GM19023 (cell line): ENCODE results near the gene PPP1R14B.

Experiments
- ATAC-seq: cut with Tn5 transposase; IDR thresholded peaks from one replicate; pipeline ENCODE4 v1.9.1; 2021; ENCODE audit warnings: mild to moderate bottlenecking, moderate library complexity; ENCODE audit not compliant: unreplicated experiment

Gene PPP1R14B

DNA sequence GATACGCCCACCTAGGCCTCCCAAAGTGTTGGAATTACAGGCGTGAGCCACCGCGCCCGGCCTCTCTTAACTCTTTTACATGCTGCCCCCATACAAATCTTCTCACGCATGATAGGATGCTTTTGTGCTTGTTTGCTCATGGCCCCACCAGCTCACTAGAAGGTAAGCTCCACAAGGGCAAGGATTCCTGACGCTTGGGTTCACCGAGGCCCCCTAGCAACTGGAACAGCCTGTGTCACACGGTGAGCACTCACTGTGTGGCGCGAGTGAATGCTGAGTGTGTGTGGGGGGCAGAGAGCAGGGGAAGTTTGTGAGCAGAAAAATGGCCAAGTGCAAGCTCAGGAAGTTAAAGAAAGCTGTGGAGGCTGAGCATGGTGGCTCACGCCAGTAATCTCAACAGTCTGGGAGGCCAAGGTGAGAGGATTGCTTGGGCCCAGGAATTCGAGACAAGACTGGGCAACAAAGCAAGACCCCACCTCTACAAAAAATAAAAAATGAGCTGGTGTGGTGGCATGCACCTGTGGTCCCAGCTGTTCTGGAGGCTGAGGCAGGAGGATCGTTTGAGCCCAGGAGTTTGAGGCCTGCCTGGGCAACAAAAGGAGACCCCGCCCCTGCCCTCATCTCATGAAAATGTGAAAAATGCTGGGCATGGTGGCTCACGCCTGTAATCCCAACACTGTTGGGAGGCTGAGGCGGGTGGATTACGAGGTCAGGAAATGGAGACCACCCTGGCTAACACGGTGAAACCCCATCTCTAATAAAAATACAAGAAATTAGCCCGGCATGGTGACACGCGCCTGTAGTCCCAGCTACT is 35.4 kb upstream of the PPP1R14B start:
- ATAC-seq = no peak

DNA sequence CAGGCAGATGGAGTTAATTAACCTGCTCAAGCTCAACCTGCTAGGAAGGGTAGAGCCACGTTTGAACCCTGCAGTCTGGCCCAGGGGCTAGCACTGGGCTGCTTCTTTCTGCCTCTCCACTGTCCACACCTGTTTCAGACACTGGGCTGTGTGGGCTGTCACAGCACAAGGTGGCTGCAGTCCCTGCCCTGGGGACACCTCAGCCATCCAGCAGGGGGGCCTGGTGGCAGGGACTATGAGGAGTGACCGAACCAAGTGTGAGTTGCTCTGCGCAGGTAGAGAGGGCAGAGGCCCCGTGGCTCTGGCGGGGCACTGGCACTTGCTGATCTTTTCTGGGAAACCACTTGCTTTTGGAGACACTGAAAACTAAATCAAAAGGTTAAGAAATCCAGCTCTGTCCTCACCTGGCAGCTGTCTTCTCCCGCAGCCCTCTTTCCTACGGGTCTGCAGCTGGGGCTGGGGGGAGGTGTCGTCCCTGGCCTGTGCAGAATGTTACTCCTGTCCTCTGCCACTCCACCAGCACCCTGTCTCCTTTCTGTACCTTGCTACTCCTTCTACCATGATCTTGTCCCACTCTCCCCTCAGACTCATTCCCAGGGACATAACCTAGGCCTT is 31.9 kb upstream of the PPP1R14B start:
- no peak for ATAC-seq

DNA sequence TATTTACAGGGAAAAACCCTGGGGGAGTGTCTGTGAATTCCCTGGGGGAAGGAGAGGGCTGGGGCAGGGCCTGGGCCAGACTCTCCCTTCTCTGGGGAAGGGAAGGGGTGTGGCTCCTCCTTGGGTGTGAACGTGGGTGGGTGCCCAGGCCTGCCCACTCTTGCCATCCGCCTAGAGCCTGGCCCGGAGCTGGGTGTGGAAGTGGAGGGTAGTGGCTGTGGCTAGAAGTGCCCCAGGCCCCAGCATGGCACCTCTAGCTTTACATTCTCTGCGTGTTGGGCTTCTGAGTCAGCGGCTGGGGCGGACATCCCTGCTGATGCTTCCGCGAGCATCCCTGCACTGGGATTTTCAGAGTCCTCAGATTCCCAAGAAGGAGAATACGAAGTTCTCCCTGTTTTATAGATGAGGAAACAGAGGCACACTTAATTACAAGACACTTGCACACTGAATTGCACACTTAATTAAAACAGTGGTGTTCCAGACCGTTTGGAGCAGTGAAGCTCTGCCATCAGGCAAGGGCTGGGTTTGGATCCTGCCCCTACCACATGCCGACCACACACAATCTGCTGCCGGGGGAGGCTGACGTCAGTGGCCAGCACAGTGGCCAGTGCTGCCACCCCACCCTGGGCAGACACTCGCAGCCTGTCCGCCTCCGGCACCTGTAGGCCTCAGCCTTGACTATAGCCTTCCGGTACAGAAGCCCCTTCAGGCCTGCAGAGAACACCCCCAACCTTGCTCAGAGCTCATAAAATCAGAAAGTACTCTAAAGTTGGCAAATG is 30.1 kb upstream of the PPP1R14B start:
- ATAC-seq = no peak

DNA sequence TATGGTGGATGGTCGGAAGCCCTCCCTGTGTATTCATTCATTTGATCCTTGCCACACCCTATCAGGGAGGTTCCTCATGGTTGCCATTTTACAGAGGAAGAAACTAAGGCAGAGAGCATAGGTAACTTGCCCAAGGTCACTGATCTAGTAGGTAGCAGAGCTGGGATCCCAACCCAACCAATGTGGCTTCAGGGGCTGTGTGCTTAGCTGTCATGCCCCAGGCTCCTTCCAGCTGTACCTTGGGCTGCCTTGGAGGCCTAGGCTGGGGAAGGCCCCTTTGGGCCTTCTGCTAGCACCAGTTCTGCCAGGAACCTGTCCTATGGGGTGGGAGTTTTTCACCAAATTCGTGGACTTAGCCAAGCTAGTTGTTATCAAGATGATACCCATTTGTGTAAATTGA is 29.1 kb upstream of the PPP1R14B start:
- ATAC-seq = no peak

DNA sequence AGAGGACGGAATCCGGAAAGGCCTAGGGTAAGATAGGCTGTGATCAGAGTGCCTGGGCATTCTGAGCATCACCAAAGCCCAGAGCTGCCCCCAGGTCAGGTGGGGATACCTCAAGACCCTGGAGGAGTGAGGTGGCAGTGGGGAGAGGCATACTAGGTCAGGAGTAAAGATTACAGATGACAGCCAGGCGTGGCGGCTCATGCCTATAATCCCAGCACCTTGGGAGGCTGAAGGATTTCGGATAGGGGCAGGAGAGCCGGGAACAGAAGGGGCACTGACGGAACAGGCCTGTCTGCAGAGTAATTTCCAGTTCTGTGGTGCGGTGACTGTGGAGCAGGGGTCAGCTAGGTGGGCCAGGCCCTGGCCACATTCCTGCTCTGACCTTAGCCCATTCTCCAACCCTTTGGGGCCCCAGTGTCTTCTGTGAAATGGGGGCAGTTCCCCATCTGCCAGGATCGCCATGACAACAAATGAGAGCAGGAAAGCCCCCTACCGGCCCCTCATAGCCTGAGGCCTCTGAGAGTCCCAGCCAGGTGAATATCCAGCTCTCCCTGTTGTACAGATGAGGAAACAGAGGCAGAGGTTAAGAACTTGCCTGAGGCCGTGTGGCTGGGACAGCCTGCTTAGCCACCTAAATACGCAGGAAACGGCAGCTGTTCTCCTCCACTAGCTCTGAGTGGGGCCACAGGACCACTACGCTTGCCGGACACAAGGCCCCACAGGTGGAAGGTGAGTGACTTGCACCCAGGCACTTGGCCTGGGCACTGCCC is 28.5 kb upstream of the PPP1R14B start:
- ATAC-seq = no peak

DNA sequence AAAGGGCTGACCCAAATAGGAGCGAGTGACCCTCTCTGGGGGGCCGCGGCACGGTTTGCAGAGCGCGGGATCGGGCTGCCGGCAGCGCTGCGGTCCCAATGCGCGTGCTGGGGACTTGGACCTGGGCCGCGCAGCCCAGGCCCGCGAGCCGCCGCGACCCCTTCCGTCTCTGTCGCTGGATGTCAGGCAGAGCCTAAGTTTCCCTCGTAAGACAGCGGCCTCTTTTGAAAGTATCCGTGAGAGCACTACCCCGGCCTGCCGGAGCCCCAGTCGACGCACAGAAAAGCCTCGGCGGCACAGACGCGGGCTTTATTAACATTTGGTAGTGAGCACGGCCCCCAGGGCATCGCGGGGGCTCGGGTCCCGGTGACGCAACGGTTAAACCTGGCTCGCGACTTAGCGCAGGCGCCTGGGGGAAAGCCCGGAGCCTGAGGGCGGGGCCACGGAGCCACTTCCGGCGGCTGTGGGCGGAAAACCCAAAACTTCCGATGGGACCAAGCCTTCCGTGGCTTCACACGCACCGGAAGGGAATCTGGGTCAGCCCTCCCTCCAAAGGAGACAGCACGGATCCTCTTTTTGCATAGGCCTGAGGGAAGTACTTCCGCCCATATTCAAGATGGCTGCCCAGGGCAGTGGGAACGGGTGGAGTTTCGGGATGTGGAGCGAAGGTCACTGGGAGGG is 22.9 kb upstream of the PPP1R14B start:
- ATAC-seq = peak; percentile 74

DNA sequence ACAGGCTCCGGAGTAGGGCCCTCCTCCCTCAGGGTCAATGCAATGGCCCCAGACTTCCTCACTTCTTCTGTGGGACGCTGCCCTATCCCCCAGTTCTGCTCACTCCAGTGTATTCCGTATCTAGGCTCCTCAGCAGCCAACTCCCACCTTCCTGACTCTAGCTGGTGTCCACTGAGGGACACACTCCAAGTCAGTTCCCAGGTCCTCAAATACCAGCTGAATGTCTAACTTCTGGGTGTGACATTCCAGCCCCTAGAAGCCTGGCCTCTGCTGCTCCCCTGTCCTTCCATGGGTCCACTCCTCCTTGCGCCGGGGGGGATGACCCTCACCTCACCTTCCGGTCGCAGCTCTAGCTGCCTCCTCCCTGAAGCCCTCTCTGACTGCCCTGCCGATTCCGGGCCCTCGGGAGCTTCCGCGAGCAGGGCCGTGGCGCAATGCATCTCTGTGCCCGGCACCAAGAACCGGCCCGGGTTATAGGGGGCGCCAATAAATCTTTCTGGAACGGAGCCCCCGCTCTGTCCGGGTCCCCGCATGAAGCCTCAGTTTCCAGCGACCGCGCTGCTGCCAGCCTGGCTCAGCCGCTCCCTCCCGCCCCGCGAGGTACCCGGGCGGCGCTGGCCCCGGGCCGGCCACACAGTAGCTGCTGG is 22.3 kb upstream of the PPP1R14B start:
- peak; percentile 1 for ATAC-seq

DNA sequence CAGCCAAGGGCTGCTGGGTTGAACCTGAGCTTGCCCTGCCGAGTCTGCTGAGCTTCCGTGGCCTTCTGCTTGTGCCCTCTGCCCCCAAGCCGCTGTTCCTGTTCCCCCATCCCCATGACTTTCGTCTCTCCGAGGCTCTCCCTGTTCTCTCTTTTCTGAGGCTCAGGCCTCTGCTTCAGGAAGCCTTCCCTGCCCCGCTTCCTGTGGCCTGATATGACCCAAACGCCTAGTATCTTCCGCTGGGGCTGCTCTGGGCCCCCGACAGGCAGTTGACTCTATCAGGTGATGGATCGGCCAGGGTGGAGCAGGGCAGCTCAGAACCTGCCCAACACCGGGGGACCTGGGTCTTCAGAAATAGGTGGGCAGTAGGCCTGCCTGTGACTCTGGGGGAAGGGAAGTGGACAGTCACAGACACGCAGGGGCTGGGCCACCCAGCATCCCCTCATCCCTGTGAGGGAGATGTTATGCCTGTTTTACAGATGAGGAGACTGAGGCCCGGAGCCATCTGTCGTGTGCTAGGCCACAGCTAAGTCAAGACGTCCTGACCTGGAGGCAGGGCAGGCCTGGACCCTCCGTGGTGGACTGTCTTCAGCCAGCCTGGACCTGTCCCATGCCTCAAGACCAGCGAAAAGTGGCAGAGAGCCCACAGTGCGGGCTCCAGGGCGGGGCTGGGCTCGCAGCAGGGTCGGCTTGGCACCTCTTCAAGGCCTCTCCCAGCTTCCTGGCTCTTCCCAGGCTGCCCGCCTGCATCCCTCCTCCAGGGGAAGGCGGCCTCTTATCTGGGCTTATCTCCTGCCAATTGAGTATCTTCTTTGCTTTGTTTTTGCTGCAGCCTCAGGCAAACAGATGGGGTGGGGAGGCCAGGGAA is 21.5 kb upstream of the PPP1R14B start:
- no peak for ATAC-seq

DNA sequence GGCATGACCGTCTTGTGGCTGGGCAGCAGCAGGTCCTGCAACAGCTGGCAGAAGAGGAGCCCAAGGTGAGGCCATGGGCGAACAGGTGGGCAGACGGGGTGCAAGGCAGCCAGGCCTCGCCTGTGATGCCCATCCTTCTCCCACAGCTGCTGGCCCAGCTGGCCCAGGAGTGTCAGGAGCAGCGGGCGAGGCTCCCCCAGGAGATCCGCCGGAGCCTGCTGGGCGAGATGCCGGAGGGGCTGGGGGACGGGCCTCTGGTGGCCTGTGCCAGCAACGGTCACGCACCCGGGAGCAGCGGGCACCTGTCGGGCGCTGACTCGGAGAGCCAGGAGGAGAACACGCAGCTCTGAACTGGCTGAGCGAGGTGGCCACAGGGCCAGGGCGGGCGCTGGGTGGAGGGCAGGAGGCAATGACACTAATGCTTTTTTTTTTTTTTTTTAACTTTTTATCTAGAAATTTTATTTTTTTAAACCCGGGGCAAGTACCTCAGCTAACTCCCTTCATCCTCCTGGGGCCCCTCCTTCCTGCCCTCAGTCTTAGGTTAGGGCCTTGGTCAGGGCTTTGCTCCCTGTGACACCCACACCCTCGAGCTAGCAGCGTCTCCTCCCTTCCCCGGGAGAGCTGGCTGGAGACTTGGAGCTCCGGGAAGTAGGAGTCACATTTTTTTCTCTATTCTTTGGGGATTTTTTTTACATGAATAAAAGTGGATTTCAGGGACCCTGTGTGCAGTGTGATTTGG is 20.6 kb upstream of the PPP1R14B start:
- no peak for ATAC-seq

DNA sequence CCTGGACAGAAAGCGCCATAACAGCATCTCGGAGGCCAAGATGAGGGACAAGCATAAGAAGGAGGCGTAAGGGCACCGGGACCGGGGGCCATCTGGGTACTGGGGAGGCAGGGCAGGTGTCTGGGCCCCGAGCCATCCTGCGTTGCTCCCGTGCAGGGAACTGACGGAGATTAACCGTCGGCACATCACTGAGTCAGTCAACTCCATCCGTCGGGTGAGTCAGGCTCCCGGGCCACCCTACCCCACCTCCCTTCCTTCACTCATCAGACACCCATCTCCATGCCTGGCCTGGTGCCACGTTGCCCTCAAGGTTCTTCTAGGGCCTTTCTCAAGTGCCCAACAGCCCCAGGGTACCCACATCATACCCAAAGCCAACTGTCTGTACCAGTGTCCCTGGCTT is 19.6 kb upstream of the PPP1R14B start:
- no peak for ATAC-seq

DNA sequence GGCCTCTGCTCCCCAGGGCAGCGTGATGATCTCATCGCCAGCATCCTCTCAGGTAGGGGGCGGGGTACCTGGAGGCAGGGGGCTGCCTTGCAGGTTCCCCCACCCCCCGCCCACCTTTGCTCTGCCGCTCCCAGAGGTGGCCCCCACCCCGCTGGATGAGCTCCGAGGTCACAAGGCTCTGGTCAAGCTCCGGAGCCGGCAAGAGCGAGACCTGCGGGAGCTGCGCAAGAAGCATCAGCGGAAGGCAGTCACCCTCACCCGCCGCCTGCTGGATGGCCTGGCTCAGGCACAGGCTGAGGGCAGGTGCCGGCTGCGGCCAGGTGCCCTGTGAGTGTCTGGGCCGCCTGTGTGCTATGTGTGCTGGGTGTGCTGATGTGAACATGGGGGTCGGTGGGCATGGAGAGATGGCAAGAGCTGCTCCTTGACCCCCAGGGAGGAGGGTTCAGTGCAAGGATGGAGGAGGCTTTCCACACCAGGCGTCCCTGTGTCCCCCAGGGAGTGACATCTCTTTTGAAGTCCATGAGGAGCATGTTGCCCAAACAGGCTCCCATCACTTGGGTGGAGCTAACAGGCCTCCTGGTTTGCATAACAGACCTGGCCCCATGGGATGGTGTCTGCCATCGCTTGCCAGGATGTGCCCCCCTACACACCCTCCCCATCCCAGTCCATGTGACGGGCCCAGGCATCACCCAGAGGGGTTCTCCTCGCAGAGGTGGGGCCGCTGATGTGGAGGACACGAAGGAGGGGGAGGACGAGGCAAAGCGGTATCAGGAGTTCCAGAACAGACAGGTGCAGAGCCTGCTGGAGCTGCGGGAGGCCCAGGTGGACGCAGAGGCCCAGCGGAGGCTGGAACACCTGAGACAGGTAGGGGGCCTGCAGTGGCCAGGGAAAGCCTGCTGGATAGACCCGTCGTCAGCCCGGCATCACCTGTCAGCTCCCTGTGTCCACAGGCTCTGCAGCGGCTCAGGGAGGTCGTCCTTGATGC is 18.7 kb upstream of the PPP1R14B start:
- ATAC-seq = no peak

DNA sequence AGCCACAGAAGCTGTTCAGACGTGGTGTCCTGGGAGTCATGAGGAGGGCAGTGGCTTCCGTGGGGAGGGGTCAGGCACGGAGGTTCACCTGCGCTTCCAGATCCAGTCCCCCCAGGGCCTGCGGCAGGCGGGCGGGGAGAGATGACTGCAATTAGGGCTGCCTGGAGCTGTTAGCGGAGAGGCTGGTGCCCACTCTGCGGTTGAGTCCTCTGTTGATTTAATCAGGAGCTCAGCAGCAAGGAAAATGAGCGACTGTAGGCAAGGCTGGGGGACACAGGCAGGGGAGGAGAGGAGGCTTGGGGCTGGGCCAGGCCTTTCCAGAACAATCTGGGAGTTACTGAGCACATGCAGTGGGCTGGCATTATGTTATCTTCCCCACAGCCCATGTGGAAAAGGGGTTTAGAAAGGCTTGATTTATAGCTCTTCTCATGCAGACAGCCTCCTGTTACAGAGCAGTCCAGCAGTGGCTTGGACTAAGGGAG is 17.7 kb upstream of the PPP1R14B start:
- no peak for ATAC-seq

DNA sequence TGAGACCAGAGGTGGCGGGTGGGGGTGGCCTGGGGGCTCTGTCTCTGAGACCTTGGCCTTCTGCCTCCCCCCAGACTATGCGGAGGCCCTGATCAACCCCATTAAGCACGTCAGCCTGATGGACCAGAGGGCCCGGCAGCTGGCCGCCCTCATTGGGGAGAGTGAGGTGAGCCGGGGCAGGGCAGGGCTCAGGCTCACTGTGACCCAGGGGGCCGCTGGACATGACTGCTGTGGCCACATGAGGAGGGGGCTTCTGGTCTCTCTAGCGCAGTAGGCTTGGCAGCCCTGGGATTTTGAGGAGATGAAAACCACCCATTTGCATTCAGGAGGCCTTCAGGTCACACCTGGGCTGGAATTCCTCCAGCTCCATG is 17.2 kb upstream of the PPP1R14B start:
- no peak for ATAC-seq

DNA sequence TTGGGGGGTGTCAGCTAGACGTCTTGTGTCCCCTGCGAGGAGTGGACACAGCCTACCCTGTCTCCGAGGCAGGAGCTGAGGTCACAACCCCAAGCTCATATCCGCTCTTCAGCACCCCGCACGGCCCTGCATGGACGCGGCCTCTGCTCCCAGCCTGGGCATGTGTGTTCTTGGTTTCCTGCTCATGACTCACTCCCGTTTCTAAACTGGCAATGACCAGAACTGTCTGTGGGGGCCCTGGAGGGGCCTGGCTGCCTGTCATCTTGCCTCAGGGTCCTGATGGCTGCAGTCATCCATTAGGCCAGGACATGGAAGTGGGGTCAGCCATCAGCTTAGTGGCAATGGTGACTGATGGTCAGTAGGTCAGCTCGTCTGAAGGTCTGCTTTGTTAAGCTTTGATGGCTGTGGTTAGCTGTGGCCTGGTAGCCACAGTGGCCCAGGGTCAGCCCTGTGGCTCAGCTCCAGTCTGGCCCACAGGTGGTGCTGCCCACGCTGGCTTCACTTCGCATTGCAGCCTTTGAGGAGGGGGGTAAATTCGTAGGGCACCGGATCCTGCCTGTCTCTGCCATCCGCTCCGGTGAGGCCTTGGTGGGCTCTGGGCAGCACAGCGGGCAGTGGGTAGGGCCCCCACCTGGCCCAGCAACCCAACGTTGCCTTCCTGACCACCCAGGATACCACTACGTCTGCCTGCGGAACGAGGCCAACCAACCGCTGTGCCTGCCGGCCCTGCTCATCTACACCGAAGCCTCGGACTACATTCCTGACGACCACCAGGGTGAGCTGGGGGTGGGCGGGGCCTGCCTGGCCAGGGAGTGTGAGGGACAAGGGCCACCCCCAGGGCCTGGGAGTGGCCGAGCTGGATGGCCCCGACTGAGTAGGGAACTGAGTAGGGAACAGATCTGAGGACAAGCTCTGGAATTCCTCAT is 16.5 kb upstream of the PPP1R14B start:
- ATAC-seq = no peak

DNA sequence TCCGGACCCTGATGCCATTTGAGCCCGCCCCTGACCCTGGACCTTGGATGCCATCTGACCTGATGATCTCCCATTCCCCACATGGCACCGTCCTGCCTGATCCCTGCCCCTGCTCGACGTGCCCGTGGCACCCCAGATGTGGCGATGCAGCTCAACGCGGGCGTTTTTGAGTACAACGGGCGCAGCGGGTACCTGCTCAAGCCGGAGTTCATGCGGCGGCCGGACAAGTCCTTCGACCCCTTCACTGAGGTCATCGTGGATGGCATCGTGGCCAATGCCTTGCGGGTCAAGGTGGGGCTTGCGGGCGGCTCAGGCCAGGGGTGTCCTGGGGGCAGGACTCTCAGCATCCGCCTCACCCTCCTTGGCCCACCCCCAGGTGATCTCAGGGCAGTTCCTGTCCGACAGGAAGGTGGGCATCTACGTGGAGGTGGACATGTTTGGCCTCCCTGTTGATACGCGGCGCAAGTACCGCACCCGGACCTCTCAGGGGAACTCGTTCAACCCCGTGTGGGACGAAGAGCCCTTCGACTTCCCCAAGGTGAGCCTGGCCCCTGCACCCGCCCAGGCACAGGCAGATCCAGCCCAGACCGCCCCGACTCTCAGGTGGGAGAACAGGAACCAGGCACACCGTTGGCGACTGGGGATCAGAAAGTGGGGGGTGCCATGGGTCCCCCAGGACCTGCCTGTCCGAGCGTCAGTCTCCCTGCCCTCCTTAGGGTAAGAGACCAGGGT is 15.7 kb upstream of the PPP1R14B start:
- ATAC-seq = no peak
